IgD-negative memory B cell (primary cell): ENCODE results near the gene LCE2B. TPM values are rescaled to one million over a fixed set of nuclear protein-coding genes. Genes with fewer than 3 reads are reported as not detected.
"Not testable (repeated sequence)": the region's sequence is repeated elsewhere in the genome, so short reads cannot be mapped to it uniquely, and the experiment has no call there.

ENCODE experiments used
- H3K27ac Mint-ChIP-seq, 3 donors: one replicate each; pipeline ENCODE4 v1.8.0; 2020 to 2022; ENCODE audit warnings: mild to moderate bottlenecking in 3 of 3, mixed read lengths in 3 of 3, moderate library complexity in 1 of 3
- H3K27me3 Mint-ChIP-seq: one replicate; pipeline ENCODE4 v1.8.0; 2021; ENCODE audit warnings: mixed read lengths
- H3K36me3 Mint-ChIP-seq: one replicate; pipeline ENCODE4 v1.8.0; 2020; ENCODE audit warnings: mild to moderate bottlenecking, mixed read lengths
- H3K4me1 Mint-ChIP-seq, 3 donors: one replicate each; pipeline ENCODE4 v1.8.0; 2020 to 2022; ENCODE audit warnings: mixed read lengths in 3 of 3, mild to moderate bottlenecking in 1 of 3
- H3K4me3 Mint-ChIP-seq, 4 donors: one replicate each; pipeline ENCODE4 v1.8.0; 2020 to 2022; ENCODE audit warnings: mild to moderate bottlenecking in 4 of 4, mixed read lengths in 4 of 4, moderate library complexity in 3 of 4
- H3K9me3 Mint-ChIP-seq, 3 donors: one replicate each; pipeline ENCODE4 v1.8.0; 2020 to 2021; ENCODE audit warnings: mixed read lengths in 3 of 3, mild to moderate bottlenecking in 1 of 3
- polyA plus RNA-seq: library from polyadenylated mRNA; unstranded; fragments of 300-500 nt; fragmentation: Illumina TruSeq; gene quantifications from one replicate; pipeline ENCODE4 v1.2.3, GENCODE V29; 2021

LCE2B gene, protein sequence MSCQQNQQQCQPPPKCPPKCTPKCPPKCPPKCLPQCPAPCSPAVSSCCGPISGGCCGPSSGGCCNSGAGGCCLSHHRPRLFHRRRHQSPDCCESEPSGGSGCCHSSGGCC
- polyA plus RNA-seq, result not detected

DNA sequence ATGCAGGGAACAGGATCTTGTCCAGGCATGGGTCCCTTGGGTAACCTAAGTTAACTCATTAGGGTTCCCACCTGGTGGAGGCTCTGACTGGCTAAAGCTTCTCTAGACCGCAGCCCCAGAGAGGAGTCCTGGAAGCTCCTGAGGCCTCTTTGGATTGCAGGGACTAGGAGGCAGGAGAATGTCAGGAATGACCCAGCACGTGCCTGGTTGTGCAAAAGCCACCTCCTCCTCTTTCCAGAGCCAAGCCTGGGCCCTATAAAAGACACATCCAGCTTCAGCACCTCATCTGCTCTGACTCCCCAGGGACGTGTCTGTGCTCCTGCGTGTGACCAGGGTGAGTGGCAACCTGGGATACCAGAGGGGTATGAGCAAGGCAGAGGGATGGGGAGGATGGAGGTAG lies at the start of gene LCE2B:
LCE2B (plus strand) TSS at position 301 of the 400 bp plus-strand sequence. CDS start 721 bp downstream, outside the sequence.
- H3K4me1 Mint-ChIP-seq, H3K36me3 Mint-ChIP-seq, H3K9me3 Mint-ChIP-seq, H3K27ac Mint-ChIP-seq, H3K4me3 Mint-ChIP-seq: not testable (repeated sequence)
- peaks cover 13% of the 10 kb centered on the region for H3K27me3 Mint-ChIP-seq

DNA sequence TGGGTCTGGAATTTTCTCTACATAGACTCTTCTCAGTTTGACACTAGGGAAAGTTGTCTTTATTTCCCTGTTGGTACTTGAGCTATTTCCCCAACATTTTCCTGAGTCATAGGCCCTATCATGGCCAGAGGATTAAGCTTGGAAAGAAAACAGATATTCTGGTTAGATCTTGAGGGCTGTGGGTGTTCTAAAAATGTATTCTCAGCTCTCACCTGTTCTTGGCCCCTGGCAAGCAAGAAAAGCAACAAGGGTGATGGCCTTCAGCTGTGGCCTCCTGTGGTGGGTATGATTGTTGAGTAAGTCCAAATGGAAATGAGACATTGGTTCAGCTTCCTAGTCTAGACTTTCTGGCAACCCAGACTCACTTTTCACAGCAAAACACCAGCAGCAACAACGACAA lies 45.6 kb upstream of the LCE2B start:
- peaks cover 0 to 4% (median 0%) of the 10 kb centered on the region in 3 donors for H3K9me3 Mint-ChIP-seq
- H3K4me3 Mint-ChIP-seq, result no peak overlapping the region
- no peaks in the 10 kb centered on the region for H3K36me3 Mint-ChIP-seq
- H3K4me1 Mint-ChIP-seq, result peaks cover 0 to 1% (median 0%) of the 10 kb centered on the region in 3 donors
- no peak overlapping the region for H3K27ac Mint-ChIP-seq
- peaks cover 1% of the 10 kb centered on the region for H3K27me3 Mint-ChIP-seq

DNA sequence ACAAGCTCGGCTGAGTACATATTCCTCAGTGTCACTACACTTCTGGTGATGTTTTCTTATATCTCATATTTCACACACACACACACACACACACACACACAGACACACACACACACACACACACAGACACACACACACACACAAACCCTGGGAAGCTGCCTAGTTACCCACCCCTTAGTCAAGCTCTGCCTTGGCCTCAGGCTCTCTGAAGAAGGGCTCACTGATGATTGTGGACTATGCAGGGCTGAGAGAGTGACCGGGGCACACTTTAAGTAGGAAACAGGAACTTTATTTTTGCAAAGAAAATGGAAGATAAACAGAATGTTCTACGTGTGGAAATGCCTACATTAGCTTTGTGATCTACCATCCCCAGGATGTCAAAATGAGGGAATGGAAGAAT lies 42.0 kb upstream of the LCE2B start:
- Mint-ChIP-seq H3K27me3 (peaks cover 14% of the 10 kb centered on the region), H3K36me3 (no peaks in the 10 kb centered on the region), H3K4me1 (no peaks in the 10 kb centered on the region), H3K9me3 (no peaks in the 10 kb centered on the region), H3K4me3 (no peak overlapping the region), H3K27ac (no peak overlapping the region)

DNA sequence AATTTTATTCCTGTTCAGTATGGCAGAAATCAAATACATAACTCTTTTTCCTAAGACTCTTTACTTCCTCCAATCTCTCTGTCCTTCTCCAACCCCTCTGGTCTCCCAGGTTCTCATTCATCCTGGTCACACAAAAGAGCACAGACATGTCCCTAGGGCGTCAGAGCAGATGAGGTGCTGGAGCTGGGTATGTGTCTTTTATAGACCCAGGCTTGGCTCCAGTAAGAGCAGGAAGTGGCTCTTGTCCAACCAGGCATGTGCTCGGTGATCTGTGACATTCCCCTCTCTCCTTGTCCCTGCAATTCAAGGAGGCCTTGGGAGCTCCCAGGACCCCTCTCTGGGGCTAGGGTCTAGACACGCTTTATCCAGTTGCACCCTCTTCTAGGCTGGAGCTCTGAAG lies 40.8 kb upstream of the LCE2B start:
- peaks cover 15% of the 10 kb centered on the region for H3K27me3 Mint-ChIP-seq
- no peaks in the 10 kb centered on the region for H3K36me3 Mint-ChIP-seq
- no peak overlapping the region for H3K27ac Mint-ChIP-seq
- no peak overlapping the region for H3K4me3 Mint-ChIP-seq
- no peaks in the 10 kb centered on the region for H3K4me1 Mint-ChIP-seq
- no peaks in the 10 kb centered on the region for H3K9me3 Mint-ChIP-seq

DNA sequence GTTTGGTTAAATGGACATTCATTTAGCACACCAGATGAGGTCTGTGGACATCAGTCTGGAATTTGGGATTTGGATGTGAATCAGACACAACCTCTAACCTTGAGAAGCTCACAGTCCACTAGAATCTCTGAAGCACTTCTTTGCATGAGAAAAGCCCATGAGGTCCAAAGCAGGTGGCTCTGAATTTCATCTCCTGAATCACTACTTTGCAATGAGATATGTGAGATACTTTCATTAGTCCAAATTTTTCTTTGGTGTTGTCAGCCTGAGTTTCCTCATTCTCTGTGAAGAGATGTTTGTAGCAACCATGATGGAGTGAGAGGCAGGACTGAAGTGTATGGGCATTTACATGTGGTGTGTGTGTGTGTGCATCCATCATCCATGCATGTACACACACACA lies 39.3 kb upstream of the LCE2B start:
- Mint-ChIP-seq H3K36me3 (no peaks in the 10 kb centered on the region), H3K4me3 (no peak overlapping the region), H3K27me3 (peaks cover 18% of the 10 kb centered on the region), H3K4me1 (no peaks in the 10 kb centered on the region), H3K9me3 (no peaks in the 10 kb centered on the region), H3K27ac (no peak overlapping the region)

DNA sequence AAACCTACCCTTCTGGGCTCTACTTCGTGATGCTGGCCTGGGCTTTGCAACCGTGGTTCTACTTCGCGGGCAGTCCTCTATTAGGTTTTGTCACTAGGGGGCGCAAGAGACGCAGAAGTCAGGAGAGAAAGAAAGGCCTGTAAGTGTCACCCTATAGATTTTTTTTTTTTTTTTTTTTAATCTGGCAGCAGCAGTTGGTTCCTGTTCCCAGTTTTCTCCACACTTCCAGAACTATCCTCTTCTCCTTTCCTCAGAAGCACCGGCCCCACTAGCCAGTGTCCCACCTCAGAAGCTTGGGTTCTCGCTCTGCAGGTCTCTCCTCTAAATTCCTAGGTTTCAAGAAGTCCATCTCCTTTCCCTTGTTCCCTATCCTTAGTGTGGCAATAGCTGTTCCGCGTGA lies 31.8 kb upstream of the LCE2B start:
- no peak overlapping the region for H3K27ac Mint-ChIP-seq
- no peaks in the 10 kb centered on the region for H3K36me3 Mint-ChIP-seq
- H3K4me3 Mint-ChIP-seq, result no peak overlapping the region
- peaks cover 0 to 2% (median 0%) of the 10 kb centered on the region in 3 donors for H3K4me1 Mint-ChIP-seq
- peaks cover 3% of the 10 kb centered on the region for H3K27me3 Mint-ChIP-seq
- no peaks in the 10 kb centered on the region for H3K9me3 Mint-ChIP-seq

DNA sequence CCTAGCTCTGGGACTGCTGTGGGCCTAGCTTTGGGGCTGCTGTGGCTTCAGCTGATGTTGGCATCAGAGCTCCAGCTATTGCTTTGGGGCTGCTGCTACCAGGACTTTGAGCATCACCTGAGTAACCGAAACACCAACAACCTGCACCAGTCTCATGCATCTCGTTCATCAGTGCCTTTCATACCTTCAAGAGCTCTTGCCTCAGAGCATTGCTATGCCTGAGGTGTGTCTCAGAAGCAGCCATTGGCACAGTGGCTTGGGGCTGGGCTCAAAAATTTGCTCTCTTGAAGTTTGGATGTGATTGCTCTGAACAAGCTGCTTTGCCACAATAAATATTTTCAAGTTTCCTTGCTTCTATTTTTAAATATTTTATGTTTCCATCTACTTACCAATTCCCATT lies 29.5 kb upstream of the LCE2B start:
- H3K9me3 Mint-ChIP-seq, result no peaks in the 10 kb centered on the region
- H3K27ac Mint-ChIP-seq, result no peak overlapping the region
- no peaks in the 10 kb centered on the region for H3K27me3 Mint-ChIP-seq
- no peaks in the 10 kb centered on the region for H3K36me3 Mint-ChIP-seq
- H3K4me1 Mint-ChIP-seq, result peaks cover 0 to 2% (median 0%) of the 10 kb centered on the region in 3 donors
- H3K4me3 Mint-ChIP-seq, result no peak overlapping the region

DNA sequence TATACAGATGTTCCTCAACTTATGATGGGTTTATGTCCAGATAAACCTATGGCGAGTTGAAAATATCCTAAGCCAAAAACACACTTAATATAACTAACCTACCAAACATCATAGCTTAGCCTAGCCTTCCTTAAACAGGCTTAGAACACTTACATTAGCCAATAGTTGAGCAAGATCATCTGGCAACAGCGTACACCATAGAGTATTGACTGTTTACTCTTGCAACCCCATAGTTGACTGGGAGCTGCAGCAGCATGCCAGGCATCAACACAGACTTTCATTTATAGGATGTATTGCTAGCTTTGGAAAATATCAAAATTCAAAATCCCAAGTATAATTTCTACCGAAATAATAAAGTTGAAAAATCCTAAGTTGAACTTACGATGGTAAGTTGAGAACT lies 28.2 kb upstream of the LCE2B start:
- Mint-ChIP-seq H3K9me3 (no peaks in the 10 kb centered on the region), H3K36me3 (no peaks in the 10 kb centered on the region), H3K27me3 (no peaks in the 10 kb centered on the region), H3K27ac (no peak overlapping the region), H3K4me1 (peaks cover 0 to 2% (median 0%) of the 10 kb centered on the region in 3 donors), H3K4me3 (no peak overlapping the region)

DNA sequence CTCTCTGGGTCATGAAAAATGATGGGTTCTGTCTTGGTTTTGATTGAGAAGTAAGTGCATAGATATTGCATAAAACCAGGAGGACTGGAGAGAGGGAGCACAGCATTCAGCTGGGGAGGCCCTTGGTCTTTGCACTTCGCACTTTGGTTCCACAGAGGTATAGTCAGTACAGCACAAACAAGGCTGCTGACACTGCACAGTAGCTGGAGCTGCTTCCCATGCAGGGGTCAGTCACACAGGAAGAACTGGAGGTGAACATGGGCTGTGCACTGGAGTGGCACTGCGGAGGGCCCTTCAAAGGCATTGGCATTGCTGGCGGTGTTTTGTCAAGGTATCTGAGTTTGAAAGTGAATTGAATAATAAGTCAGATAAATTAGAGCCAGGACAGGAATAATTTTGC lies 27.3 kb upstream of the LCE2B start:
- Mint-ChIP-seq H3K36me3 (no peaks in the 10 kb centered on the region), H3K27ac (no peak overlapping the region), H3K4me1 (peaks cover 0 to 2% (median 0%) of the 10 kb centered on the region in 3 donors), H3K27me3 (no peaks in the 10 kb centered on the region), H3K9me3 (no peaks in the 10 kb centered on the region), H3K4me3 (no peak overlapping the region)

DNA sequence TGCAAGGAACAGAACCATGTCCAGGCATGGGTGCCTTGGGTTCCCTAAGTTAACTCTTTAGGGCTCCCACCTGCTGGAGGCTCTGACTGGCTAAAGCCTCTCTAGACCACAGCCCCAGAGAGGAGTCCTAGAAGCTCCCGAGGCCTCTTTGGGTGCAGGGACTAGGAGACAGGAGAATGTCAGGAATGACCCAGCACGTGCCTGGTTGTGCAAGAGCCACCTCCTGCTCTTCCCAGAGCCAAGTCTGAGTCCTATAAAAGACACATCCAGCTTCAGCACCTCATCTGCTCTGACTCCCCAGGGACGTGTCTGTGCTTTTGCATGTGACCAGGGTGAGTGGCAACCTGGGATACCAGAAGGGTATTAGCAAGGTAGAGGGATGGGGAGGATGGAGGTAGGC lies 22.8 kb upstream of the LCE2B start, which contains the start of gene LCE2D:
LCE2D (plus strand) TSS at position 283 of the 400 bp plus-strand sequence. CDS start 726 bp downstream, outside the sequence.
- H3K27ac Mint-ChIP-seq, result no peak within 1 kb of the TSS
- no peaks in the 10 kb centered on the region for H3K9me3 Mint-ChIP-seq
- H3K36me3 Mint-ChIP-seq, result no peaks in the 10 kb centered on the region
- H3K4me1 Mint-ChIP-seq, result no peaks in the 10 kb centered on the region
- H3K4me3 Mint-ChIP-seq, result no peak within 1 kb of the TSS
- peaks cover 8% of the 10 kb centered on the region for H3K27me3 Mint-ChIP-seq

DNA sequence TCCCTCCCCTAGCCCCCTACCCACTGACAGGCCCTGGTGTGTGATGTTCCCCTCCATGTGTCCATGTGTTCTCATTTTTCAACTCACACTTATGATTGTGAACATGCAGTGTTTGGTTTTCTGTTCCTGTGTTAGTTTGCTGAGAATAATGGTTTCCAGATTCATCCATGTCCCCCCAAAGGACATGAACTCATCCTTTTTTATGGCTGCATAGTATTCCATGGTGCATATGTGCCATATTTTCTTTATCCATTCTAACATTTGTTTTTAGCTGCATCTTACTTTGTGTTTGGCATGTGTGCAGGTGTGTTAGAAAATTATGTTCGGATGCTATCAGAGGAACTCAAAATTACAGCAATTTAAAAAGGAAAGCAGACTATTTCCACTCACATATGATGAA lies 19.8 kb upstream of the LCE2B start:
- H3K36me3 Mint-ChIP-seq, H3K27me3 Mint-ChIP-seq, H3K9me3 Mint-ChIP-seq, H3K4me3 Mint-ChIP-seq, H3K4me1 Mint-ChIP-seq, H3K27ac Mint-ChIP-seq: not testable (repeated sequence)

DNA sequence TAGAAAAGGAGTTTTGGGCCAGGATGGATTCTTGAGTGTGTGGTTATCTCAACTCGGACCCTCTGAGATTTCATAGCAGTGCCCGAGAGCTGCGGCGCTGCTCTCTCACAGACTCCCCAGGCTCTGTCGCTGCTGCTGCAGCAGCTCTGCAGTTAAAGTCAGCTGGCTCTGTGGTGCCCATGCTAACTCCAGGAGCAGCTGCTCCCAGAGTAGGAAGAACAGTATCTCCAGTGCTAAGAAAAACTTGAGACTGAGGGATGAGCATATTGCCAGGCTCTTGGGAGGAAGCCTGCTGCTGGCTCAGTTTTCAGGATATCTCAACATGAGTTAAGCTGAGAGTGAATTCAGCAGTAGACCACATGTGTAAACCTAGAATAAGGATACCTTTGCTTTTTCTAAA lies 18.3 kb upstream of the LCE2B start:
- no peaks in the 10 kb centered on the region for H3K36me3 Mint-ChIP-seq
- no peaks in the 10 kb centered on the region for H3K4me1 Mint-ChIP-seq
- H3K9me3 Mint-ChIP-seq, result no peaks in the 10 kb centered on the region
- no peak overlapping the region for H3K27ac Mint-ChIP-seq
- H3K27me3 Mint-ChIP-seq, result peaks cover 8% of the 10 kb centered on the region
- H3K4me3 Mint-ChIP-seq, result no peak overlapping the region

DNA sequence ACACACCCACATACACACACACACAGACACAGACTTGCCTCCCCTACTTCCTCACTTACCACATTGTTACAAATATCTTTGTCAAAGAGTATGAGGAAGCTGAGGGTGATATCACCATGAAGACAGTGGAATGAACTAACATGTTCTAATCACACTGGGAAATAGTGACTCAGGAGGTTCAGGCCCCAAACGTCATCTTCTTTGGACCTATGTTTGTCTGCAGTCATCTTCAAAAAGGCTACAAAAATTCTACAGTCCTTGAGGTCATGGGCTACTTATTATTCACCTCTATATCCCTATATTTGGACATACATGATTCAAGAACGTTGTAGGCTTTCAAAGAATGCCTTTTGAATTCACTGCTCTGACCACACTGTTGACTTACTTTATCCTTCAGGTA lies 12.9 kb upstream of the LCE2B start:
- H3K27me3 Mint-ChIP-seq, result peaks cover 6% of the 10 kb centered on the region
- H3K9me3 Mint-ChIP-seq, result no peaks in the 10 kb centered on the region
- H3K27ac Mint-ChIP-seq, result no peak overlapping the region
- no peaks in the 10 kb centered on the region for H3K36me3 Mint-ChIP-seq
- H3K4me3 Mint-ChIP-seq, result no peak overlapping the region
- H3K4me1 Mint-ChIP-seq, result no peaks in the 10 kb centered on the region

DNA sequence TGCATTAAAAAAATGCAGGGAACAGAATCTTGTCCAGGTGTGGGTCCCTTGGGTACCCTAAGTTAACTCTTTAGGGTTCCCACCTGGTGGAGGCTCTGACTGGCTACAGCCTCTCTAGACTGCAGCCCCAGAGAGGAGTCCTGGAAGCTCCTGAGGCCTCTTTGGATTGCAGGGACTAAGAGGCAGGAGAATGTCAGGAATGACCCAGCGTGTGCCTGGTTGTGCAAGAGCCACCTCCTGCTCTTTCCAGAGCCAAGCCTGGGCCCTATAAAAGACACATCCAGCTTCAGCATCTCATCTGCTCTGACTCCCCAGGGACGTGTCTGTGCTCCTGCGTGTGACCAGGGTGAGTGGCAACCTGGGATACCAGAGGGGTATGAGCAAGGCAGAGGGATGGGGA lies 10.9 kb upstream of the LCE2B start, which contains the start of gene LCE2C:
LCE2C (plus strand) TSS at position 297 of the 400 bp plus-strand sequence. CDS start 737 bp downstream, outside the sequence.
- not testable (repeated sequence) for H3K9me3 Mint-ChIP-seq, H3K4me1 Mint-ChIP-seq, H3K27ac Mint-ChIP-seq, H3K36me3 Mint-ChIP-seq
- H3K4me3 Mint-ChIP-seq, result peak within 1 kb of the TSS in 1 of 4 donors; percentile 81
- peaks cover 11% of the 10 kb centered on the region for H3K27me3 Mint-ChIP-seq

DNA sequence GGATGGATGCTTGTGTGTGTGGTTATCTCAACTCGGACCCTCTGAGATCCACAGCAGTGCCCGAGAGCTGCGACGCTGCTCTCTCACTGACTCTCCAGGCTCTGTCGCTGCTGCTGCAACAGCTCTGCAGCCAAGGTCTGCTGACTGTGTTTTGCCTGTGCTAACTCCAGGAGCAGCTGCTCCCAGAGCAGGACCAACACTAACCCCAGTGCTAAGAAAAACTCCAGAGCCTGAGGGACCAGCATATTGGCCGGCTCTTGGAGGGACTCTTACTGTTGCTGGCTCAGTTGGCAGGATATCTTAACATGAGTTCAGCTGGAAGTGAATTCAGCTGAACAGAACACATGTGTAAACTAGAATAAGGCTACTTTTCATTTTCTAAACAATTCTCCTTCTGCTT lies 6.5 kb upstream of the LCE2B start:
- Mint-ChIP-seq H3K4me3 (no peak overlapping the region), H3K4me1 (no peaks in the 10 kb centered on the region), H3K27me3 (peaks cover 21% of the 10 kb centered on the region), H3K9me3 (no peaks in the 10 kb centered on the region), H3K36me3 (no peaks in the 10 kb centered on the region), H3K27ac (no peak overlapping the region)

DNA sequence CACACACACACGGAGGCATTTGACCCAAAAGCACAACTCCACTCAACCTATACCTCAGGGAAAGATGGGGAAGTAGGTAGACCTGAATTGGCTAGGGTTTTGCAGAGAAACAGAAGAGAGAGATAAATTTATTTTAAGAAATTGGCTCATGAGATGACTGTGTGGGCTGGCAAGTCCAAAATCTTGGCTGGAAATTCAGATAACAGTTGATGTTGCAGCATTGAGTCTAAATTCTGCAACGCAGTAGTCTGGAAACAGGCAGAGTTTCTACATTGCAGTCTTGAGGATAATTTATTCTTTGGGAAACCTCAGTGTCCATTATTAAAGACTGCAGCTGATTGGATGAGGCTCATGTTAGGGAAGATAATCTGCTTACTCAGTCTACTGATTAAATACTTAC lies 4.3 kb upstream of the LCE2B start:
- H3K27me3 Mint-ChIP-seq, result peaks cover 21% of the 10 kb centered on the region
- no peaks in the 10 kb centered on the region for H3K36me3 Mint-ChIP-seq
- no peak overlapping the region for H3K4me3 Mint-ChIP-seq
- no peaks in the 10 kb centered on the region for H3K9me3 Mint-ChIP-seq
- H3K27ac Mint-ChIP-seq, result no peak overlapping the region
- no peaks in the 10 kb centered on the region for H3K4me1 Mint-ChIP-seq

DNA sequence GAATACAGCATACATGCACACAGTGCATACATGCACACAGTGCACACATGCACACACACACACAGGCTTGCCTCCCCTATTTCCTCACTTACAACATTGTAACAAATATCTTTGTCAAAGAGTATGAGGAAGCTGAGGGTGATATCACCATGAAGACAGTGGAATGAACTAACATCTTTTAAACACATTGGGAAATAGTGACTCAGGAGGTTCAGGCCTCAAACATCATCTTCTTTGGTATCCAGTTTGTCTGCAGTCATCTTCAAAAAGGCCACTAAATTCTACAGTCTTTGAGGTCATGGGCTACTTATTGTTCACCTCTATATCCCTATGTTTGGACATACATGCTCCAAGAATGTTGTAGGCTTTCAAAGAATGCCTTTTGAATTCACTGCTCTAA lies 2.1 kb upstream of the LCE2B start:
- no peaks in the 10 kb centered on the region for H3K36me3 Mint-ChIP-seq
- no peak overlapping the region for H3K27ac Mint-ChIP-seq
- no peak overlapping the region for H3K4me3 Mint-ChIP-seq
- H3K27me3 Mint-ChIP-seq, result peaks cover 19% of the 10 kb centered on the region
- H3K4me1 Mint-ChIP-seq, result no peaks in the 10 kb centered on the region
- H3K9me3 Mint-ChIP-seq, result no peaks in the 10 kb centered on the region
